CD4-positive, CD25-positive, alpha-beta regulatory T cell (primary cell): Measurements from ENCODE around the gene SEC14L6. TPM values are rescaled to one million over a fixed set of nuclear protein-coding genes. Genes with fewer than 3 reads are reported as not detected.

ENCODE experiments used
- ATAC-seq, 2 donors: fragments of 150-1000 bp; cut with Tn5 transposase; one replicate each; pipeline ENCODE4 v1.10.0; 2021; ENCODE audit warnings: low read depth in 2 of 2, moderate number of reproducible peaks in 2 of 2, moderate library complexity in 1 of 2
- DNase-seq, 3 donors: peaks; one replicate each; pipeline versions ENCODE4 v3.0.0 to v3.0.0-alpha.2; 2012 to 2022; ENCODE audit warnings: mixed read lengths in 1 of 3
- H3K27ac ChIP-seq: one replicate; pipeline ENCODE4 v1.7.0; 2013; ENCODE audit warnings: mild to moderate bottlenecking, low read length; ENCODE audit not compliant: insufficient read depth, poor library complexity, severe bottlenecking
- H3K27me3 ChIP-seq: one replicate; pipeline ENCODE4 v1.7.0; 2013; ENCODE audit warnings: low read length; ENCODE audit not compliant: control insufficient read depth, insufficient read depth
- H3K36me3 ChIP-seq: one replicate; pipeline ENCODE4 v1.7.0; 2013; ENCODE audit warnings: mild to moderate bottlenecking, low read length, moderate library complexity; ENCODE audit not compliant: control insufficient read depth, insufficient read depth
- H3K4me1 ChIP-seq: 2 replicates; pipeline ENCODE4 v1.7.0; 2013; ENCODE audit warnings: mild to moderate bottlenecking, low read length; ENCODE audit not compliant: insufficient read depth, control insufficient read depth, poor library complexity, severe bottlenecking
- H3K4me3 ChIP-seq: one replicate; pipeline ENCODE4 v1.7.0; 2013; ENCODE audit warnings: low read depth, mild to moderate bottlenecking, low read length, moderate library complexity
- H3K9me3 ChIP-seq, 2 experiments: 1 replicate in 1 of 2; 2 replicates in 1 of 2; pipeline ENCODE4 v1.7.0; 2013; ENCODE audit warnings: low read length in 2 of 2, mild to moderate bottlenecking in 1 of 2, moderate library complexity in 1 of 2; ENCODE audit not compliant: control insufficient read depth in 2 of 2
- H3K27ac Mint-ChIP-seq, 3 donors: one replicate each; pipeline ENCODE4 v1.8.0; 2020 to 2022; ENCODE audit warnings: mild to moderate bottlenecking in 3 of 3, mixed read lengths in 3 of 3, moderate library complexity in 2 of 3
- H3K27me3 Mint-ChIP-seq: one replicate; pipeline ENCODE4 v1.8.0; 2022; ENCODE audit warnings: mild to moderate bottlenecking, mixed read lengths
- H3K36me3 Mint-ChIP-seq: one replicate; pipeline ENCODE4 v1.8.0; 2020; ENCODE audit warnings: mixed read lengths
- H3K4me1 Mint-ChIP-seq, 4 donors: one replicate each; pipeline ENCODE4 v1.8.0; 2020 to 2022; ENCODE audit warnings: mixed read lengths in 4 of 4, mild to moderate bottlenecking in 1 of 4
- H3K4me3 Mint-ChIP-seq, 4 donors: one replicate each; pipeline ENCODE4 v1.8.0; 2020 to 2022; ENCODE audit warnings: mild to moderate bottlenecking in 4 of 4, mixed read lengths in 4 of 4, moderate library complexity in 3 of 4
- H3K9me3 Mint-ChIP-seq, 7 donors: one replicate each; pipeline ENCODE4 v1.8.0; 2020 to 2022; ENCODE audit warnings: mixed read lengths in 7 of 7, mild to moderate bottlenecking in 3 of 7, moderate library complexity in 2 of 7
- polyA plus RNA-seq, 4 donors: library from polyadenylated mRNA; unstranded; fragments of 300-500 nt; fragmentation: Illumina TruSeq; gene quantifications; one replicate each; pipeline ENCODE4 v1.2.3, GENCODE V29; 2021
- total RNA-seq: library from RNA; stranded (reverse); gene quantifications from one replicate; pipeline ENCODE4 v1.2.3, GENCODE V29; 2022

Gene SEC14L6
- total and polyA plus RNA-seq, 5 donors from 2014 or later, result 0.09 TPM; not detected in 4

DNA sequence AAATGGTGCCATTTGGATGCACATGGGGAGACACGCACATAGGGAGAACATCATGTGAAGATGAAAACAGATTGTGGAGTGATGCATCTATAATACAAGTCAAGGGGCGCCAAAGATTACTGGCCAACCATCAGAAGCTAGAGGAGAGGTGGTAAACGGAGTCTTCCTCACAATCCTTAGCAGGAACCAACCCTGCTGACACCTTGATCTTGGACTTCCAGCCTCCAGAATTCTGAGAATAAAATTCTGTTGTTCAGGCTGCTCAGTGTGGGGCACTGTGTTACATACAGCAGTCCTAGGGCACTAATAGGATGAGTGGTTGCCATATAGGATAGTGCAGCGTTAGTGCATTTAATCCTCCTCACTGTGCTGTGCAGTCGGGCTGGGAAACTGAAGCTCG, 33.1 kb downstream of the SEC14L6 start:
- Histone ChIP-seq H3K27me3 (no peaks in the 10 kb centered on the region), H3K4me3 (no peak overlapping the region), H3K27ac (no peak overlapping the region), H3K36me3 (no peaks in the 10 kb centered on the region), H3K9me3 (no peaks in the 10 kb centered on the region), H3K4me1 (no peaks in the 10 kb centered on the region)
- Mint-ChIP-seq H3K4me3 (no peak overlapping the region), H3K27me3 (peaks cover 4% of the 10 kb centered on the region), H3K27ac (no peak overlapping the region), H3K36me3 (no peaks in the 10 kb centered on the region), H3K9me3 (peaks cover 0 to 3% (median 1%) of the 10 kb centered on the region in 7 donors), H3K4me1 (no peaks in the 10 kb centered on the region)
- ATAC-seq (no peak), DNase-seq (no peak)

DNA sequence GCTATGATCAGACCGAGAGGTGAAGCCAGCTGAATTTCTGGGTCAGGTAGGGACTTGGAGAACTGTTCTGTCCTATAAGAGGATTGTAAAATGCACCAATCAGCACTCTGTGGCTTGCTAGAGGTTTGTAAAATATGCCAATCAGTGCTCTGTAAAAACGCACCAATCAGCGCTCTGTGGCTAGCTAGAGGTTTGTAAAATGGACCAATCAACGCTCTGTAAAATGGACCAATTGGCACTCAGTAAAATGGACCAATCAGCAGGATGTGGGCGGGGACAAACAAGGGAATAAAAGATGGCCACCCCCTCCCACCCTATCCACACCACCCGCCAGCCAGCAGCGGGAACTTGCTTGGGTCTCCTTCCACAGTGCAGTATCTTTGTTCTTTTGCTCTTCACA, 34.6 kb downstream of the SEC14L6 start:
- Histone ChIP-seq H3K4me3 (no peak overlapping the region), H3K4me1 (no peaks in the 10 kb centered on the region), H3K9me3 (no peaks in the 10 kb centered on the region), H3K27ac (no peak overlapping the region), H3K36me3 (no peaks in the 10 kb centered on the region), H3K27me3 (no peaks in the 10 kb centered on the region)
- Mint-ChIP-seq H3K4me1 (no peaks in the 10 kb centered on the region), H3K9me3 (peaks cover 0 to 3% (median 1%) of the 10 kb centered on the region in 7 donors), H3K4me3 (no peak overlapping the region), H3K27me3 (peaks cover 13% of the 10 kb centered on the region), H3K27ac (no peak overlapping the region), H3K36me3 (no peaks in the 10 kb centered on the region)
- DNase-seq (no peak), ATAC-seq (no peak)

DNA sequence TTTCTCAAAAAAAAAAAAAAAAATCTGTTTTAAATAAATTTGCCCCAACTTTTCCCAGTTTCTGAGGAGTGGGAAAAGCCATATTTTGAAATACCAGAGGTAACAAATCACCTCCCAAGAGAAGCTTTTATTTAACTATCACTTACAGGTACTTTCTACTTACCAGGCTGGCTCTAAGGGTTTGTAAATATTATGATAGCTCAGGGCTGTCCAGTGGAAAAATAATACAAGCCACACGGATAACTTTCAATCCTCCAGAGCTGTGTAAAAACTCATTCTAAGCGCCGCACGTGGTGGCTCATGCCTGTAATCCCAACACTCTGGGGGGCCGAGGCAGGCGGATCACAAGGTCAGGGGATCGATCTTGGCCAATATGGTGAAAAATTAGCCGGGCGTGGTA, 35.4 kb downstream of the SEC14L6 start:
- Histone ChIP-seq H3K27ac (no peak overlapping the region), H3K9me3 (no peaks in the 10 kb centered on the region), H3K4me3 (no peak overlapping the region), H3K36me3 (no peaks in the 10 kb centered on the region), H3K27me3 (no peaks in the 10 kb centered on the region), H3K4me1 (no peaks in the 10 kb centered on the region)
- ATAC-seq, result no peak
- Mint-ChIP-seq H3K4me3 (no peak overlapping the region), H3K9me3 (peaks cover 0 to 3% (median 2%) of the 10 kb centered on the region in 7 donors), H3K27me3 (peaks cover 19% of the 10 kb centered on the region), H3K27ac (no peak overlapping the region), H3K4me1 (no peaks in the 10 kb centered on the region), H3K36me3 (no peaks in the 10 kb centered on the region)
- no peak for DNase-seq

DNA sequence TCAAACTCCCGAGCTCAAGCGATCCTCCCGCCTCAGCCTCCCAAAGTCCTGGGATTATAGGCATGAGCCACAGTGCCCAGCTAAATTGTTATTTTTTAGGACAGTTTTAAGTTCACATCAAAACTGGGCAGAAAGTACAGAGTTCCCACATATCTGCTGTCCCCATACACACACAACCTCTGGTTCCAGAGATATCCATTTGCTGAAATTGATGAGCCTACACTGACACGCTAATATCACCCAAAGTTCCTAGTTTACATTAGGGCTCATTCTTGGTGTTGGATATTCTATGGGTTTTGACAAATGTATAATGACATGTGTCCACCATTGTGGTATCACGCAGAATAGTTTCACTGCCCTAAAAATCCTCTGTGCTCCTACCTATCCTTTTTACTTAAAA, 38.3 kb downstream of the SEC14L6 start:
- no peak for ATAC-seq
- no peaks in the 10 kb centered on the region for H3K4me1 Mint-ChIP-seq
- Histone ChIP-seq H3K4me1 (no peaks in the 10 kb centered on the region), H3K4me3 (no peak overlapping the region), H3K9me3 (no peaks in the 10 kb centered on the region), H3K27ac (no peak overlapping the region), H3K36me3 (no peaks in the 10 kb centered on the region), H3K27me3 (peaks cover 4% of the 10 kb centered on the region)
- peaks cover 35% of the 10 kb centered on the region for H3K27me3 Mint-ChIP-seq
- H3K4me3 Mint-ChIP-seq, result no peak overlapping the region
- DNase-seq, result no peak
- H3K27ac Mint-ChIP-seq, result no peak overlapping the region
- peaks cover 0 to 2% (median 1%) of the 10 kb centered on the region in 7 donors for H3K9me3 Mint-ChIP-seq
- no peaks in the 10 kb centered on the region for H3K36me3 Mint-ChIP-seq

DNA sequence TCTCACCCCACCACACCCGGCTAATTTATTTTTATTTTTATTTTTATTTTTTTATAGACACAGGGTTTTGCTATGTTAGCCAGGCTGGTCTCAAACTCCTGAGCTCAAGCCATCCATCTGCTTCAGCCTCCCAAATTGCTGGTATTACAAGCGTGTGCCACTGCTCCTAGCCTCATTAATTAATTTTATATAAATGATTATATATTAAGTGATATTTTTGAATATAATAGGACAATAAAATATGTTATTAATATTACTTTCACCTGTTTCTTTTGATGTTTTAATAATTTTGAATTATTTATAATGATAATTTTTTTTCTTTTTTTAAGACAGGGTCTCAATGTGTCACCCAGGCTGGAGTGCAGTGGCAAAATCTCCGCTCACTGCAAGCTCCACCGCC, 38.9 kb downstream of the SEC14L6 start:
- Mint-ChIP-seq H3K9me3 (peaks cover 0 to 2% (median 0%) of the 10 kb centered on the region in 7 donors), H3K27me3 (peaks cover 40% of the 10 kb centered on the region), H3K36me3 (no peaks in the 10 kb centered on the region), H3K4me1 (no peaks in the 10 kb centered on the region), H3K4me3 (no peak overlapping the region), H3K27ac (no peak overlapping the region)
- Histone ChIP-seq H3K9me3 (no peaks in the 10 kb centered on the region), H3K27ac (no peak overlapping the region), H3K4me1 (no peaks in the 10 kb centered on the region), H3K4me3 (no peak overlapping the region), H3K27me3 (peaks cover 7% of the 10 kb centered on the region), H3K36me3 (no peaks in the 10 kb centered on the region)
- ATAC-seq (no peak), DNase-seq (no peak)

DNA sequence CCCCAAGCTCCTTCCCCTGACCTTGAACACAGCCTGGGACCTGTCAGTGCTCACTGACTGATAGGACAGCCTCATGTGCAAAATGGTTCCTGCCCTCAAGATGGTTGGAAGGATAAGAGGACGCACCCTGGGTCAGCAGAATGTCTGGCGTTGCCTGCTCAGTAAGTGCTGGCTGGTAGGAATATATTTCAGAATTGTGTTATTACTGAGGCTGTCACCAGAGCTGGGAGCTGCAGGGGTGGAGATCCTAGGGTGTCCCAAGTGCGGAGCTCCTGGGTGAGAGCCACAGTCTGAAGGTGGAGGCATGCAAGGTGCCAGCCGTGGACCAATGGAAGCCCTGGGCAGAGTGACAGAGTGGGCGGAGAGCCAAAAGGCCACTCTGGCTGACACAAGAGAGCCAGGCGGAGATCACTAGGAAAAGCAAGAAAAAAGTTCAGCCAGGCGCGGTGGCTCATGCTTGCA, 40.0 kb downstream of the SEC14L6 start:
- no peaks in the 10 kb centered on the region for H3K36me3 Mint-ChIP-seq
- no peak overlapping the region for H3K27ac ChIP-seq
- H3K27me3 Mint-ChIP-seq, result peaks cover 39% of the 10 kb centered on the region
- peaks cover 0 to 2% (median 0%) of the 10 kb centered on the region in 7 donors for H3K9me3 Mint-ChIP-seq
- no peaks in the 10 kb centered on the region for H3K4me1 Mint-ChIP-seq
- no peaks in the 10 kb centered on the region for H3K36me3 ChIP-seq
- no peak overlapping the region for H3K4me3 ChIP-seq
- ATAC-seq (no peak), DNase-seq (no peak)
- H3K9me3 ChIP-seq, result no peaks in the 10 kb centered on the region
- no peaks in the 10 kb centered on the region for H3K4me1 ChIP-seq
- peak overlapping the region in 1 of 3 donors; percentile 44 for H3K27ac Mint-ChIP-seq
- no peak overlapping the region for H3K4me3 Mint-ChIP-seq
- H3K27me3 ChIP-seq, result peaks cover 7% of the 10 kb centered on the region

DNA sequence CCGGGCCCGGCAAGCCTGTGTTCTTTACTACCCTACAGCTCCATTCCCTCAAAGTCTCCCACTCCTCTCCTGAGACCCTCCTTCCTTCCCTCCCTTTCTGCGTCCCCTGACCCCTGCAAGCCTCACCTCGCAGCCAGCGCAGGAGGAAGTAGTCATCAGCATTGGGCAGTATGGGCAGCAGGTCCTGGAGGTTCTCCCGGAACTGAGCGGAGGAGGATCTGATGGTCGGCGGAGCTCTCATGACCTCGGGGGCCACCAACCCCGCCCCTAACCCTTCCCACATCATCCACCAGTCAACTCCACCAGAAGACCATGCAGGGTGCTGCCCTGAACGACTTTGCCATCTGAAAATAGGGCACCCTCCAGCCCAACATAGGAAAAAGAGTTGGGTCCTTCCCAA, 43.0 kb downstream of the SEC14L6 start:
- H3K9me3 Mint-ChIP-seq, result peaks cover 0 to 3% (median 0%) of the 10 kb centered on the region in 7 donors
- H3K36me3 ChIP-seq, result no peaks in the 10 kb centered on the region
- H3K4me1 ChIP-seq, result no peaks in the 10 kb centered on the region
- H3K36me3 Mint-ChIP-seq, result no peaks in the 10 kb centered on the region
- no peak overlapping the region for H3K4me3 ChIP-seq
- DNase-seq (no peak), ATAC-seq (no peak)
- H3K27ac ChIP-seq, result no peak overlapping the region
- no peaks in the 10 kb centered on the region for H3K9me3 ChIP-seq
- peaks cover 49% of the 10 kb centered on the region for H3K27me3 Mint-ChIP-seq
- H3K4me1 Mint-ChIP-seq, result no peaks in the 10 kb centered on the region
- no peak overlapping the region for H3K27ac Mint-ChIP-seq
- peaks cover 7% of the 10 kb centered on the region for H3K27me3 ChIP-seq
- no peak overlapping the region for H3K4me3 Mint-ChIP-seq

DNA sequence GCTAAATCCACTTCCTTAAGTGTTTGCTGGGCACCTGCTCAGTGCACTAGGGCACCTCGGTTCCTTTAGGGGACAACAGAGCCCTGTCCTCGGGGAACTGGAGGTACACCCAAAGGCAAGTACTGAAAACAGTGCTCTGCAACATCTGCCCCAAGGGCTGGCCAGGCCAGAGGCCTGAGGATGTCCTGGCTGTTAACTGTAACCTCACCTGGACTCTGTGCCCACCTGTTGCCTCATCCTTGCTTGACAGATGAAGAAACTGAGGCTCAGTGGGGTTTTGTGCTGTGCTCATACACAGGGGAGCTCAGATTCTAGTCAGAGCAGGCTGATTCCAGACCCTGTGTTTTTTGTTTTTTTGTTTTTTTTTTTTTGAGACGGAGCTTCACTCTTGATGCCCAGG, 43.6 kb downstream of the SEC14L6 start:
- DNase-seq (no peak), ATAC-seq (no peak)
- peaks cover 0 to 3% (median 0%) of the 10 kb centered on the region in 7 donors for H3K9me3 Mint-ChIP-seq
- no peak overlapping the region for H3K4me3 ChIP-seq
- H3K4me1 ChIP-seq, result no peaks in the 10 kb centered on the region
- no peaks in the 10 kb centered on the region for H3K36me3 ChIP-seq
- peaks cover 48% of the 10 kb centered on the region for H3K27me3 Mint-ChIP-seq
- no peaks in the 10 kb centered on the region for H3K36me3 Mint-ChIP-seq
- H3K27me3 ChIP-seq, result peaks cover 7% of the 10 kb centered on the region
- no peaks in the 10 kb centered on the region for H3K4me1 Mint-ChIP-seq
- H3K4me3 Mint-ChIP-seq, result no peak overlapping the region
- H3K27ac ChIP-seq, result no peak overlapping the region
- H3K27ac Mint-ChIP-seq, result no peak overlapping the region
- no peaks in the 10 kb centered on the region for H3K9me3 ChIP-seq
